ENCODE data around the gene P3H2.

The P3H2 gene

GRCh38 chr3:190036631-190037030, 84.1 kb downstream of the P3H2 start:
- no peak overlapping the region for H3K4me3 ChIP-seq (ENCODE audit: low read depth, low read length)
- H3K4me1 ChIP-seq (ENCODE audit: control insufficient read depth, insufficient read depth, low read length): peaks cover 6% of the 10 kb centered on the region
- TF ChIP-seq ZNF121 (tag by site-specific recombination; IDR thresholded peaks at IDR 0.05) (no peak), ZSCAN23 (tag by site-specific recombination; IDR thresholded peaks at IDR 0.05) (no peak), ZNF670 (tag by site-specific recombination; IDR thresholded peaks at IDR 0.05; ENCODE audit: low read depth) (no peak), ZNF707 (tag by site-specific recombination; IDR thresholded peaks at IDR 0.05) (no peak), ZNF19 (tag by site-specific recombination; IDR thresholded peaks at IDR 0.05; ENCODE audit: low read depth) (no peak), ZNF223 (tag by site-specific recombination; IDR thresholded peaks at IDR 0.05) (no peak), SP3 (tag by site-specific recombination; IDR thresholded peaks at IDR 0.05) (no peak), WT1 (tag by site-specific recombination; IDR thresholded peaks at IDR 0.05) (no peak), ZNF624 (tag by site-specific recombination; IDR thresholded peaks at IDR 0.05) (no peak), ZNF175 (tag by site-specific recombination; IDR thresholded peaks at IDR 0.05) (no peak), ZNF221 (tag by site-specific recombination; IDR thresholded peaks at IDR 0.05; ENCODE audit: borderline replicate concordance) (no peak), ZNF530 (tag by site-specific recombination; IDR thresholded peaks at IDR 0.05; ENCODE audit: low read depth) (no peak), ZNF248 (tag by site-specific recombination; IDR thresholded peaks at IDR 0.05) (no peak), ZNF157 (tag by site-specific recombination; IDR thresholded peaks at IDR 0.05) (no peak), YY2 (tag by site-specific recombination; IDR thresholded peaks at IDR 0.05) (no peak), ZNF354C (tag by site-specific recombination; IDR thresholded peaks at IDR 0.05; ENCODE audit: borderline replicate concordance, low read depth) (no peak), ZNF792 (tag by site-specific recombination; IDR thresholded peaks at IDR 0.05) (no peak), ZSCAN5A (tag by site-specific recombination; IDR thresholded peaks at IDR 0.05) (no peak), BCL11A (tag by site-specific recombination; IDR thresholded peaks at IDR 0.05; ENCODE audit: low read depth) (no peak)
- no peaks in the 10 kb centered on the region for H3K9me3 ChIP-seq (ENCODE audit: control insufficient read depth, insufficient read depth, low read depth, low read length)
- no peak overlapping the region for H3K27ac ChIP-seq (ENCODE audit: extremely low read depth, low read depth, low read length)
- no peaks in the 10 kb centered on the region for H3K36me3 ChIP-seq (ENCODE audit: control insufficient read depth in 2 of 2, insufficient read depth in 1 of 2, low read length in 2 of 2)
- ChIA-PET POLR2A (no interaction called here), CTCF (no interaction called here)

GRCh38 chr3:190034446-190034845, 86.3 kb downstream of the P3H2 start:
- H3K27ac ChIP-seq (ENCODE audit: extremely low read depth, low read depth, low read length): no peak overlapping the region
- CTCF ChIA-PET: no interaction called here
- no peak overlapping the region for H3K4me3 ChIP-seq (ENCODE audit: low read depth, low read length)
- H3K36me3 ChIP-seq (ENCODE audit: control insufficient read depth in 2 of 2, insufficient read depth in 1 of 2, low read length in 2 of 2): no peaks in the 10 kb centered on the region
- TF ChIP-seq ZNF501 (tag by site-specific recombination; IDR thresholded peaks at IDR 0.05) (no peak), ZNF350 (tag by site-specific recombination; IDR thresholded peaks at IDR 0.05) (peak; percentile 91)
- H3K9me3 ChIP-seq (ENCODE audit: control insufficient read depth, insufficient read depth, low read depth, low read length): no peaks in the 10 kb centered on the region
- POLR2A ChIA-PET: no interaction called here
- peaks cover 6% of the 10 kb centered on the region for H3K4me1 ChIP-seq (ENCODE audit: control insufficient read depth, insufficient read depth, low read length)

- H3K27ac ChIP-seq (ENCODE audit: extremely low read depth, low read depth, low read length): no peak overlapping the region
- no peak overlapping the region for H3K4me3 ChIP-seq (ENCODE audit: low read depth, low read length)
- ChIA-PET CTCF (interaction anchor here (0.6 kb wide), 3 partner anchors 82 to 244 kb away, joined by 3 read pairs; no protein-coding TSS in a partner anchor), POLR2A (no interaction called here)
- H3K9me3 ChIP-seq (ENCODE audit: control insufficient read depth, insufficient read depth, low read depth, low read length): no peaks in the 10 kb centered on the region
- H3K4me1 ChIP-seq (ENCODE audit: control insufficient read depth, insufficient read depth, low read length): peaks cover 6% of the 10 kb centered on the region; the same call in 1 of the 2 replicates
- H3K36me3 ChIP-seq (ENCODE audit: control insufficient read depth in 2 of 2, insufficient read depth in 1 of 2, low read length in 2 of 2): no peaks in the 10 kb centered on the region
- TF ChIP-seq PRDM2 (tag by site-specific recombination; IDR thresholded peaks at IDR 0.05; ENCODE audit: borderline replicate concordance) (no peak), ZNF23 (tag by site-specific recombination; IDR thresholded peaks at IDR 0.05; ENCODE audit: borderline replicate concordance) (no peak), ZNF704 (tag by site-specific recombination; IDR thresholded peaks at IDR 0.05) (no peak)
These were observed 87.8 kb downstream of the P3H2 start for GRCh38 chr3:190032923-190033322.
